Kidney (tissue), 14 donors: Measurements from ENCODE around the gene ATL2. TPM values are rescaled to one million over a fixed set of nuclear protein-coding genes. Genes with fewer than 3 reads are reported as not detected.
A peak's percentile ranks its signal among the peaks of the same experiment; 100 is the strongest.
"Not testable (repeated sequence)": the region's sequence is repeated elsewhere in the genome, so short reads cannot be mapped to it uniquely, and the experiment has no call there.

Experiments
- DNase-seq, 5 donors: peaks; one replicate each; pipeline ENCODE4 v3.0.0-alpha.2; 2013 to 2020
- FAIRE-seq: peaks from 2 replicates; lab custom pipeline; 2012; peaks lifted over from hg19 to GRCh38; lab: Jason Lieb, UNC
- H3K27ac ChIP-seq, 2 donors: one replicate each; pipeline ENCODE4 v1.7.0; 2013; ENCODE audit warnings: low read depth in 2 of 2, low read length in 2 of 2, inconsistent platforms in 1 of 2
- H3K27me3 ChIP-seq: one replicate; pipeline ENCODE4 v1.7.1; 2013; ENCODE audit warnings: low read length, inconsistent platforms; ENCODE audit not compliant: control insufficient read depth, insufficient read depth
- H3K36me3 ChIP-seq, 3 donors: one replicate each; pipeline versions ENCODE4 v1.7.0 to v1.7.1; 2013; ENCODE audit warnings: low read length in 3 of 3, control low read depth in 1 of 3, inconsistent platforms in 1 of 3; ENCODE audit not compliant: insufficient read depth in 3 of 3, control insufficient read depth in 2 of 3
- H3K4me1 ChIP-seq, 3 donors: one replicate each; pipeline versions ENCODE4 v1.7.0 to v1.7.1; 2013; ENCODE audit warnings: low read length in 3 of 3, inconsistent platforms in 1 of 3, low read depth in 1 of 3; ENCODE audit not compliant: control insufficient read depth in 2 of 3, insufficient read depth in 2 of 3
- H3K4me3 ChIP-seq, 3 donors: one replicate each; pipeline versions ENCODE4 v1.7.0 to v1.8.1; 2013; ENCODE audit warnings: low read length in 3 of 3, control low read depth in 1 of 3, inconsistent platforms in 1 of 3
- H3K9ac ChIP-seq, 3 donors: one replicate each; pipeline versions ENCODE4 v1.7.0 to v1.7.1; 2013; ENCODE audit warnings: low read length in 3 of 3, control low read depth in 1 of 3, inconsistent platforms in 1 of 3
- H3K9me3 ChIP-seq, 3 donors: one replicate each; pipeline versions ENCODE4 v1.7.0 to v1.7.1; 2013; ENCODE audit warnings: low read length in 3 of 3, control low read depth in 1 of 3, inconsistent platforms in 1 of 3; ENCODE audit not compliant: control insufficient read depth in 2 of 3, insufficient read depth in 1 of 3
- CTCF ChIP-seq: IDR thresholded peaks from 3 replicates; pipeline ENCODE4 v1.5.1; 2012; ENCODE audit warnings: mild to moderate bottlenecking, moderate library complexity, borderline replicate concordance; ENCODE audit not compliant: insufficient read depth; ENCODE audit errors: extremely low read depth
- intact Hi-C: fragments of 100-400 bp; cut with DNase I; formaldehyde crosslinking; loops from one replicate; pipeline ENCODE4 v1.11.1; 2022
- polyA plus RNA-seq: library from polyadenylated mRNA; stranded (reverse); fragments of 350-450 nt; fragmentation: Illumina TruSeq; extraction: RNeasy Lipid Tissue Mini Kit (QIAGEN cat#74804); gene quantifications from one replicate; pipeline ENCODE4 v1.2.3, GENCODE V29; 2014; ENCODE audit warnings: low read depth, low replicate concordance; ENCODE audit not compliant: insufficient read depth
- total RNA-seq: library from RNA; stranded (reverse); fragmentation: NEBNext Ultra II Directional; extraction: Animal tissue kit (Norgen Biotek cat#: 25700); gene quantifications from one replicate; pipeline ENCODE4 v1.2.1, GENCODE V29; 2021
- donor health status: control.
- donor health status: control.
- donor health status: control.
- donor health status: control.
- donor health status: control.
- donor health status: DM: yes; HTN: yes; CAD: no.
- donor health status: Normal renal cell carcinoma (clear cell type).

Gene ATL2
- total and polyA plus RNA-seq, 2 donors from 2014 or later = 22.0 to 52.1 TPM

GRCh38 chr2:38322224-38322914 lies 54.7 kb downstream of the ATL2 start:
- no peaks in the 10 kb centered on the region for H3K9me3 ChIP-seq
- no peak overlapping the region for H3K4me3 ChIP-seq
- H3K4me1 ChIP-seq = no peaks in the 10 kb centered on the region
- no peak for FAIRE-seq
- no peak for DNase-seq
- intact Hi-C loops = no loop called here
- H3K27ac ChIP-seq = no peak overlapping the region
- no peaks in the 10 kb centered on the region for H3K27me3 ChIP-seq
- no peak for TF ChIP-seq CTCF
- H3K9ac ChIP-seq = no peak overlapping the region
- no peaks in the 10 kb centered on the region for H3K36me3 ChIP-seq

DNA sequence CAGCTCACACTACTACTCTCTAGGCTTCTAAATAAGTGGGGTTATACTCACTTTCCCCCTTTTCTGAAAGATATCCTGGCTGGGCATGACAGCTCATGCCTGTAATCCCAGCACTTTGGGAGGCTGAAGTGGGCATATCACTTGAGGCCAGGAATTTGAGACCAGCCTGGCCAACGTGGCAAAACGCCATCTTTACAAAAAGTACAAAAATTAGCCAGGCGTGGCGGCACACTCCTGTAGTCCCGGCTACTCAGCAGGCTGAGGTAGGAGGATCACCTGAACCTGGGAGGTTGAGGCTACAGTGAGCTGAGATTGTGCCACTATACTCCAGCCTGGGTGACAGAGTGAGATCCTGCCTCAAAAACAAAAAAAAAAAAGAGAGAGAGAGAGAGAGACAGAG lies 57.8 kb downstream of the ATL2 start:
- H3K4me3 ChIP-seq, H3K4me1 ChIP-seq, H3K9ac ChIP-seq, FAIRE-seq, H3K9me3 ChIP-seq, intact Hi-C loops, H3K27ac ChIP-seq, H3K27me3 ChIP-seq: not testable (repeated sequence)
- peaks cover 0 to 19% (median 3%) of the 10 kb centered on the region in 3 donors for H3K36me3 ChIP-seq
- peak in 1 of 5 donors; percentile 10 for DNase-seq

GRCh38 chr2:38317725-38318124 lies 59.3 kb downstream of the ATL2 start:
- no peak for TF ChIP-seq CTCF
- H3K4me3 ChIP-seq = no peak overlapping the region
- H3K27ac ChIP-seq = no peak overlapping the region
- H3K36me3 ChIP-seq = peaks cover 0 to 32% (median 10%) of the 10 kb centered on the region in 3 donors
- intact Hi-C loops = no loop called here
- no peaks in the 10 kb centered on the region for H3K27me3 ChIP-seq
- FAIRE-seq (no peak), DNase-seq (no peak)
- no peak overlapping the region for H3K9ac ChIP-seq
- H3K9me3 ChIP-seq = no peaks in the 10 kb centered on the region
- H3K4me1 ChIP-seq = no peaks in the 10 kb centered on the region

- DNase-seq = peak in 3 of 5 donors; percentile 45 to 77 (median 70)
- no peak overlapping the region for H3K27ac ChIP-seq
- peaks cover 0 to 44% (median 11%) of the 10 kb centered on the region in 3 donors for H3K36me3 ChIP-seq
Observed at GRCh38 chr2:38315707-38316333, 61.3 kb downstream of the ATL2 start.

More at GRCh38 chr2:38315707-38316333, 61.3 kb downstream of the ATL2 start:
- no peak overlapping the region for H3K9ac ChIP-seq
- no peaks in the 10 kb centered on the region for H3K9me3 ChIP-seq
- peak; percentile 66 for FAIRE-seq
- H3K4me3 ChIP-seq = no peak overlapping the region
- peak; percentile 72 for TF ChIP-seq CTCF
- intact Hi-C loops = no loop called here
- no peaks in the 10 kb centered on the region for H3K27me3 ChIP-seq
- H3K4me1 ChIP-seq = no peaks in the 10 kb centered on the region
